Anterior cingulate cortex (tissue), 58 donors: ENCODE results near the gene OTUD5.
A peak's percentile ranks its signal among the peaks of the same experiment; 100 is the strongest.

ENCODE experiments used
- DNase-seq, 58 donors: peaks; one replicate each; lab custom pipeline; 2025; lab: John Stamatoyannopoulos, UW

OTUD5 gene

DNA sequence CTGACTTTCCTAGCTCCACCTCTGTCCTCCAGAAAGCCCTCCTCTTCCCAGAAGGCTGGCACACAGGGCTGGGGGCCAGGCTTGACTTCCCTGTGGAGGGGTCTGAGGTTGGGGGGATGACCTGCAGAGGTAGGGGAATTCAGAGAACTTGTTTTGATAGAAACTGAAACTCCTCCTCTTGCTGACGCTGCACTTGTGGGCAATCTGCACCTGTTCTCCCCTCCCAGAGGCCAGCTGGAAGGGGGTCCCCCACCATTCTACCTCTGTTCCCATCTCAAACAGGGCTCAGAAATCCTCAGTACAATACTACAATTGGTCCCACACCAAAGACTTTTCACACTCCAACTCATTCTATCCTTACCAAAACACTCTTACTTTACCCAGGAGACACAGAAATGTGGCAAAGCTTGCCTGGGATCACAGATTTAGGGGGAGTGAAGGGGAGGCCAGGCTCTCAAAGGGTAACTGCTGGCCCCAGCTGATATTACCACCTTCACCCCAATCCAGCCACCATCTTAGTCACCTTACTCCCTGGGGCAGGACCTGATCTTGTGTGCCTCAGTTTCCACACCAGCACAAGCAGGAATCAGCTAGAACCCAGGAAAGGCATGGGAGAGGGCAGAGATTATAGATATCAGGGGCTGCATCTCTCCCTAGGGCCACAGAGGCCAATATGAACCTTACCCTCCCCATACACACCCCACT, 18.5 kb downstream of the OTUD5 start:
- DNase-seq, result no peak

DNA sequence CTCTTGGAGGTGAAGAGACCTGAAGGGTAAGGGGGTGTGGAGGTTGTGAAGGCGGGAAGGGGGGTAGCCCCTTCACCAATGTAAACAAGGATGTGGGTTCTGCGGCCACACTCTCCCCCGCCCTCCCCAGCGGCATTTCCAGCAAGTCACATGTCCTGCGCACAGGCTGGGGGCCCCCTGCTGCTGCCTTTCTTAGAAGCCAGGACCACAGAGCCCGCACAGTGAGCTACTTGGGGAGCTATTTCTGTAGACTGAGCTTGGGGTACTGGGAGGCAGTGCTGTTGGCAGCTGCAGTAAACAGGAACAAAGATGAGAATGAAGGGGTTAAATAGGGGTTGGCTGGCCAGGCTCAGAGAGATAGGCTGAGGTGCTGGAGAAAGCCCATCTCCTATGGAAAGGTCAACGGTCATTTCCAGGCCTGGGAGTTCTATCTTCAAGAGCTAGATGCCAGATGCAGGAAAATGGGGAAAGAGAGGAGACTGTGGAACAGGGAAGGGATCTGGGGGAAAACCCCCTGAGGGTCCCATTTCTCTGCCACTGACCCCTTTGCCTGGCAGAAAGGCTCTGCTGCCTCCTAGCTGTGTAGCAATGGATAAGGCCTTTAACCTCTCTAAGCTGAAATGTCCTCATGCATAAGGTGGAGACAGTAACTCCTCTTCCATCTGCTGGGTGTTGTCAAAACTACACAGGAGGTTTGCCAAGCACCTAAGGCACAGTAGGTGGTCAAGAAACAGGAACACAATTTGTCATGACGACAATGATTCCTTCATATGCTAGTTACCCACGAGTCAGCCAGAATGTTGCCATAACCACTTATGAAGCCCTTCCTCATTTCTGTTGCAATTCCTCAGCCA, 20.1 kb downstream of the OTUD5 start:
- peak in 14 of 58 donors; percentile 0 to 20 (median 6) for DNase-seq

- no peak for DNase-seq
Measured at GRCh38 chrX:48936429-48937053, 20.9 kb downstream of the OTUD5 start.

DNA sequence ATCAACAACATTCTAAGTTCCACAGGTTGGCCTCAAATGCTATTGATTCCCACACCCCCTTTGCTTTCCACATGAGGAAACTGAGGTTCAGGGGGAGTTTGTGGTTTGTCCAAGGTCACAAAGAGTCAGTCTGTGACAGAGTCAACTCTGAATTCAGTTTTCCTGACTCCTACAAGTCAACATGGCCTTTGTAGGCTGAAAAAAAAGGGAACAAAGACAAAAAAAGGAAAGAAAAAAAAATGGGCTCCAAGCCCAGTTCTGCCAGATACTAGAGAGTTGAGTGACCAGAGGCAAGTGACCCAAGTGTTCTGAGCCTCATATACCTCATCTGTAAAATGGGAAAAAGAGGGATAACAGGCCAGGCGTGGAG, 22.1 kb downstream of the OTUD5 start:
- DNase-seq, result no peak

- no peak for DNase-seq
Measured at GRCh38 chrX:48934581-48935300, 22.7 kb downstream of the OTUD5 start.

GRCh38 chrX:48933757-48934156, 23.6 kb downstream of the OTUD5 start:
- no peak for DNase-seq

GRCh38 chrX:48927736-48928382, 29.5 kb downstream of the OTUD5 start:
- no peak for DNase-seq

DNA sequence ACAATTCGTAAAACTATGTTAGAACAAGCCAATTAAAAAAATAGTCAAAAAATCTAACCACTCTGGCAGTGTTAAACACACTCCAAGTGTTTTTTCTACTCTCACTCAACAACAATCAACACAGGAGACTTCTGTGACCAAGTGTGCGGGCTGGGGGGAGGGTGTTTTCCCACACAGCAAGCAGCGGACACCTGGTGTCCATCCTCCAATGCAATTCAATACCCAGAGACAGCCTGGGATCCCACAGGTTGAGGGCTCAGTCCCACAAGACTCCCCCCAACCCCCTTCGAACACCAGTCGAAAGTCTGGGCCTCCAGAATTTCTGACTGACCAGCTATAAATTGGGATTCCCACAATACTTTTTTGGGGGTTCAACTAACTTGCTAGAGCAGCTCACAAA, 30.3 kb downstream of the OTUD5 start:
- DNase-seq, result no peak

GRCh38 chrX:48924270-48924669, 33.1 kb downstream of the OTUD5 start:
- no peak for DNase-seq

DNA sequence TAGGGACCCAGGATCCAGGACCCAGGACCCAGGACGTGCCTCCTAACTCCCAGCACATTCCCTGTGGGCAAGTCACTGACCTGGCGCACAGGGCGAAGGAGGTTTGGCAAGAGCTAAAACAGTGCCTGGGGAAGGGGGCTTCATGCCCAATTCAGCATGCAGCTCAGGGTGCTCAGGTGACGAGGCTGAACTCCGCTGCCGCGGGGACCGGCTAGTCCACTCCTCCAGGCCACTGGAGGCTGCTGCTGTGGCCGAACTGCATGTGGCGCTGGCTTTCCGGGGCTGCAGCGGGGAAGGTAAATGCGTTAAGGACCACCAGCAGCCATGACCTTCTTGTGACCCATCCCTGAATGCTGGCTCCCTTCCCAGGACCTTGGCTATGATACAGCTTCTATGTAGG, 33.6 kb downstream of the OTUD5 start:
- DNase-seq, result no peak

DNA sequence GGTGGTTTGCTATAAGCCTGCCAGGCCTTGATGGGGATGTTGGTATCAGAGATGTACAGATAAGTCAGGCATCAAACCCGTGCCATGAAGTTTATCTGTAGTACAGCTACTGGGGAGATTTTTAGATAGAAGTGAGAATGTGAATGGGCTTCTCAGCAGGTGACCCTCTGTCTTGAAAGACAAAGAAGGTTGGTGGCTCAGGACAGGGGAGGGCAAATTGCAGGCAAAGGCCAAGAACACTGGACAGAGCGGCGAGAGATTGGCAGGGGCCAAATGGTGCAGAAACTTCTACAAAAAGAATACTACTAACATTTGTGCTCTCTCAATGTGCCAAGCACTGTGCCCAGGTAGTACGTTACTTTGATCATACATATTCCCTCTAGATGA, 36.7 kb downstream of the OTUD5 start:
- DNase-seq, result no peak

DNA sequence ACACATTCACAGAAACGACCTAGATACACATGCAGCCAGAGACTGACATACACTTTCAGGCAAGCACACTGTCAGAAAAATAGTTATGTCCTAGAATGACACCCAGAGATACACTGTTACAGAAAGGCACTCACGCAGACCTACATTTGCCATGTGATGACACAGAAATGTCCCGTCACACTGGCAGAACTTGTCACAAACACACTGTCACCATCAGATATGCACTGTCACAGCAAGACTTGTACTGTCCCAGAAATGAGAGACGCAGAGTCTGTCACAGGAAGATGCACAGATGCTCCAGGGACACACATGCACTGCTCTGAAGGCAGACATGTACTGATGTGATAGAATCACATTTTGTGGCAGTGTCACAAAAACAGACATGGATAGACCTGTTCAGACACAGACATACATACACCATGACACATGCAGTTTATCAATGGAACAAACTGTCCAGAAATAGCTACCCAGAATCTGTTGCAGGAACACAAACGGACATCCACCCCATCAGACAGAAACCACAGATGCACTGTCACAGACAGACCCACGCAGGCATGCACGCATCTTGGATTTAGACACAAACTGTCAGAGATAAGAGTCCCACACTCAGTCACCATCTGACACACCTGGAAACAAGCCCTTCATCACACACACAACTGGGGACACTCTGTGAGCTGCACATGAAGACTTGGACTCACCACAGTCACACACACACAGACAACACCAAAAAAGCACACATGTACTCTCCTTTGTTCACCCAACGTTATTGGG, 37.3 kb downstream of the OTUD5 start:
- peak in 4 of 58 donors; percentile 1 to 32 (median 1) for DNase-seq

DNA sequence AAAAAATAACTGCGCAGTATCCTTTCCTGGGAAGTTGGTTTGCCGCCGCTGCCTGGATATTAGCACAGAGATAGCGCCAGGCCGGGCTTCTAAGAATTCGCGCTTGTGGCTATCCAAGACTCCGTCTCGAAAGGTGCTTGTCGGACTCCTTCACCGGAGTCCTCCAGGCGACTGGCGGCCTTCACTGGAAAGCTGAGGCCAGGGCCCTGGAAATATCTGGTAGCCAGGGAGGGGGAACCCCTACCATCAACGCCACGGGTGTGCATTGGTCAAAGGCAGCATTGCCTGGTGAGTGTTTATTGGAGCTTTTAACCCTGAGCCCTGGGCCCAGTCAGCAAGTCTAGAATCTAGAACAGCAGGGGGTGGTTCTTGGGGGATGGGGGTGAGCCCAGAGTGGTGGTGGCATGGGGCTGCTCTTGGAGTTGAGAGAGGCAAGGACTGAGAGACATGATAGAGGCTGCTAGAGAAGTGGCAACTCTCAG, 38.0 kb downstream of the OTUD5 start:
- peak in 6 of 58 donors; percentile 1 to 45 (median 28) for DNase-seq

DNA sequence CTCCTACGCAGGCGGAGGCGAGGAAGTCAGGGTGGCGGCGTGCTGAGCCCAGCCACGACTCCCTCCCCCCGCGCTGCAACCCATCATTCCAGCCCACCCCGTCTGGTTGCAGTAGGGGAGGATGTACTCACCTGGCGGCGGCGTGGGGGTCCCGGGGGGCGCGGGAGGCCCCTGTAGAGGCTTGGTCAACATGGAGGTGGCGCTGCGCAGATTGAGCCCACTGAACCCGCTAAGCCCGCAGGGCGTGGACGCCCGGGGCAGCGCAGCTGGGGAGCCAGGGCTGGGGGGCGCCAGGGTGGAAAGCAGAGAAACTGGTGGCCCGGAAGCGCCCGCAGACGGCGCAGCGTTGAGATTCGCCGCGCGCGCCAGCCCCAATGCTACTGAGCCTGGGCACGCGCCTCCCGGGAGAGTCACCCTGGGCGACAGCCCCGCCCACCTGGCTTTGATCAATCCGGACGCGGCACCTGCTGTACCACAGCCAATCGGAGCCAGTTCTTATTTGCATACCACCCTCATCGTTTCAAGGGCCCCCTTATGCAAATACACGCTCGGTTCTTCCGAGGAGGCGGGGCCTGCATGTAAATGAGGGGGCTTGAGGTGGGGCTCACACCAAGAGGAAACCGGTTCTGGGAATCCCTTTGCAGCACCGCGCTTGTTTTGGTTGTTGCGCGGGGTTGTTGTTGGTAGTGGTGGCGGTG, 38.6 kb downstream of the OTUD5 start, which contains the start of gene PIM2:
PIM2 (minus strand) TSS at position 382 of the 698 bp plus-strand sequence; CDS start at position 192, 190 bp downstream.
- peak; percentile 7 to 90 (median 71) for DNase-seq

- DNase-seq, result no peak
Measured at GRCh38 chrX:48918301-48918642, 39.1 kb downstream of the OTUD5 start.

- DNase-seq, result peak in 57 of 58 donors; percentile 8 to 84 (median 74)
Measured at GRCh38 chrX:48917139-48918001, 40.0 kb downstream of the OTUD5 start.
